CD14-positive monocyte (primary cell): ENCODE results near the gene PDE7B. TPM values are rescaled to one million over a fixed set of nuclear protein-coding genes. Genes with fewer than 3 reads are reported as not detected.

Source experiments
- DNase-seq, 3 donors: peaks; one replicate each; pipeline ENCODE4 v3.0.0-alpha.2; 2011 to 2022
- H2AFZ ChIP-seq: 2 replicates; pipeline ENCODE4 v1.6.0; 2012; ENCODE audit warnings: mild to moderate bottlenecking, low read depth, low read length, inconsistent platforms; ENCODE audit not compliant: insufficient read depth, poor library complexity, severe bottlenecking
- H3K27ac ChIP-seq, 2 donors: 1 replicate in 1 of 2; 2 replicates in 1 of 2; pipeline ENCODE4 v1.5.1; 2012 to 2013; ENCODE audit warnings: low read length in 2 of 2, control low read depth in 1 of 2, inconsistent platforms in 1 of 2, low read depth in 1 of 2, mild to moderate bottlenecking in 1 of 2
- H3K27me3 ChIP-seq, 2 donors: one replicate each; pipeline versions ENCODE4 v1.6.0 to v1.6.1; 2011 to 2013; ENCODE audit warnings: low read length in 2 of 2; ENCODE audit not compliant: control insufficient read depth in 2 of 2, insufficient read depth in 2 of 2
- H3K36me3 ChIP-seq, 2 donors: replicated peaks in 1 of 2; 1 replicate in 1 of 2; 2 replicates in 1 of 2; pipeline versions ENCODE4 v1.5.1 to v1.6.1; 2012 to 2013; ENCODE audit warnings: low read length in 2 of 2, control low read depth in 1 of 2, inconsistent platforms in 1 of 2, mild to moderate bottlenecking in 1 of 2; ENCODE audit not compliant: insufficient read depth in 2 of 2, control insufficient read depth in 1 of 2
- H3K4me1 ChIP-seq, 2 donors: 1 replicate in 1 of 2; 2 replicates in 1 of 2; pipeline versions ENCODE4 v1.5.1 to v1.6.1; 2012 to 2013; ENCODE audit warnings: low read length in 2 of 2, control low read depth in 1 of 2, inconsistent platforms in 1 of 2, mild to moderate bottlenecking in 1 of 2, moderate library complexity in 1 of 2; ENCODE audit not compliant: insufficient read depth in 2 of 2, control insufficient read depth in 1 of 2
- H3K4me2 ChIP-seq: replicated peaks from 2 replicates; pipeline ENCODE3; 2012; ENCODE audit warnings: low read length, moderate library complexity, mild to moderate bottlenecking; ENCODE audit not compliant: poor library complexity, severe bottlenecking; ENCODE audit errors: extremely low read depth
- H3K4me3 ChIP-seq, 3 experiments: fragments of 200-600 bp in 1 of 3; sonication (generic) in 1 of 3; replicated peaks in 1 of 3; 1 replicate in 2 of 3; 2 replicates in 1 of 3; pipeline ENCODE4 v1.5.1; 2011 to 2013; ENCODE audit warnings: low read length in 3 of 3, mild to moderate bottlenecking in 3 of 3, control low read depth in 2 of 3, low read depth in 2 of 3, inconsistent platforms in 1 of 3, moderate library complexity in 1 of 3
- H3K79me2 ChIP-seq: 2 replicates; pipeline ENCODE4 v1.6.0; 2012; ENCODE audit warnings: mild to moderate bottlenecking, control low read depth, inconsistent platforms, low read length, moderate library complexity; ENCODE audit not compliant: insufficient read depth
- H3K9ac ChIP-seq: 2 replicates; pipeline ENCODE4 v1.6.0; 2017; ENCODE audit warnings: low read length, mild to moderate bottlenecking; ENCODE audit not compliant: insufficient read depth, poor library complexity, severe bottlenecking
- H3K9me3 ChIP-seq, 2 donors: replicated peaks in 1 of 2; 1 replicate in 1 of 2; 2 replicates in 1 of 2; pipeline versions ENCODE4 v1.5.1 to v1.6.1; 2012 to 2013; ENCODE audit warnings: low read length in 2 of 2, control low read depth in 1 of 2; ENCODE audit not compliant: control insufficient read depth in 1 of 2, insufficient read depth in 1 of 2
- H4K20me1 ChIP-seq: 2 replicates; pipeline ENCODE4 v1.6.0; 2012; ENCODE audit warnings: mild to moderate bottlenecking, low read length, control low read depth, moderate library complexity; ENCODE audit not compliant: insufficient read depth
- H3K27ac Mint-ChIP-seq, 7 donors: one replicate each; pipeline ENCODE4 v1.8.0; 2020; ENCODE audit warnings: mild to moderate bottlenecking in 7 of 7, mixed read lengths in 7 of 7, moderate library complexity in 6 of 7, inconsistent platforms in 2 of 7
- H3K27me3 Mint-ChIP-seq, 3 donors: one replicate each; pipeline ENCODE4 v1.8.0; 2021 to 2022; ENCODE audit warnings: low read depth in 3 of 3, mild to moderate bottlenecking in 3 of 3, mixed read lengths in 3 of 3, moderate library complexity in 3 of 3, inconsistent platforms in 1 of 3
- H3K36me3 Mint-ChIP-seq, 2 donors: one replicate each; pipeline ENCODE4 v1.8.0; 2020; ENCODE audit warnings: mixed read lengths in 2 of 2, inconsistent platforms in 1 of 2, mild to moderate bottlenecking in 1 of 2
- H3K4me1 Mint-ChIP-seq: one replicate; pipeline ENCODE4 v1.8.0; 2020; ENCODE audit warnings: mild to moderate bottlenecking, mixed read lengths
- H3K4me3 Mint-ChIP-seq, 2 donors: one replicate each; pipeline ENCODE4 v1.8.0; 2020; ENCODE audit warnings: mild to moderate bottlenecking in 2 of 2, mixed read lengths in 2 of 2, moderate library complexity in 1 of 2
- H3K9me3 Mint-ChIP-seq, 7 donors: one replicate each; pipeline ENCODE4 v1.8.0; 2020 to 2022; ENCODE audit warnings: mixed read lengths in 7 of 7, mild to moderate bottlenecking in 6 of 7, moderate library complexity in 6 of 7, inconsistent platforms in 2 of 7
- WGBS: methylation state at CpG from one replicate; pipeline ENCODE4 v1.1.5; 2013; ENCODE audit warnings: missing lambda C conversion rate; ENCODE audit not compliant: insufficient coverage; 5-methylcytosine and 5-hydroxymethylcytosine counted together
- intact Hi-C, 2 donors: fragments of 100-400 bp; cut with micrococcal nuclease; formaldehyde crosslinking; loops; one replicate each; pipeline versions ENCODE4 v1.15.0 to v1.15.1; 2023
- polyA minus RNA-seq: library from RNA; depleted of rRNA, polyadenylated mRNA; stranded (reverse); fragments of >200 nt; gene quantifications from 2 replicates; pipeline ENCODE4 v1.2.3, GENCODE V29; 2012
- polyA plus RNA-seq, 3 donors: library from polyadenylated mRNA; depleted of rRNA in 1 of 3; unstranded in 2 of 3; stranded (reverse) in 1 of 3; fragments of 300-500 nt in 2 of 3; fragments of >200 nt in 1 of 3; fragmentation: Illumina TruSeq in 2 of 3; gene quantifications; 1 replicate in 2 of 3; 2 replicates in 1 of 3; pipeline ENCODE4 v1.2.3, GENCODE V29; 2012 to 2021
- total RNA-seq, 12 experiments: library from RNA in 1 of 12; stranded (reverse) in 1 of 12; fragments of 120-200 nt in 1 of 12; gene quantifications; one replicate each; pipeline ENCODE4 v1.2.4 and lab custom pipeline; 2013 to 2026; ENCODE audit warnings: mixed read lengths in 6 of 12, inconsistent platforms in 1 of 12
- TF ChIP-seq, protein P1 (sequence below): fragments of 200-600 bp; IDR thresholded peaks from one replicate; pipeline ENCODE4 v1.8.0; 2022; ENCODE audit warnings: antibody characterized with exemption, mild to moderate bottlenecking

The PDE7B gene
- 1.2 TPM for total RNA-seq (2013)
- polyA plus RNA-seq (1 to 10 TPM in 1 of 3 donors, under 1 TPM in 2; 0.37 to 1.1 (median 0.89) TPM), polyA minus RNA-seq (0.28 and 0.88 TPM in 2 replicates), total RNA-seq (lab: John Stamatoyannopoulos, UW) (0.42 to 10.3 (median 1.5) reads per million in 11 experiments)

DNA sequence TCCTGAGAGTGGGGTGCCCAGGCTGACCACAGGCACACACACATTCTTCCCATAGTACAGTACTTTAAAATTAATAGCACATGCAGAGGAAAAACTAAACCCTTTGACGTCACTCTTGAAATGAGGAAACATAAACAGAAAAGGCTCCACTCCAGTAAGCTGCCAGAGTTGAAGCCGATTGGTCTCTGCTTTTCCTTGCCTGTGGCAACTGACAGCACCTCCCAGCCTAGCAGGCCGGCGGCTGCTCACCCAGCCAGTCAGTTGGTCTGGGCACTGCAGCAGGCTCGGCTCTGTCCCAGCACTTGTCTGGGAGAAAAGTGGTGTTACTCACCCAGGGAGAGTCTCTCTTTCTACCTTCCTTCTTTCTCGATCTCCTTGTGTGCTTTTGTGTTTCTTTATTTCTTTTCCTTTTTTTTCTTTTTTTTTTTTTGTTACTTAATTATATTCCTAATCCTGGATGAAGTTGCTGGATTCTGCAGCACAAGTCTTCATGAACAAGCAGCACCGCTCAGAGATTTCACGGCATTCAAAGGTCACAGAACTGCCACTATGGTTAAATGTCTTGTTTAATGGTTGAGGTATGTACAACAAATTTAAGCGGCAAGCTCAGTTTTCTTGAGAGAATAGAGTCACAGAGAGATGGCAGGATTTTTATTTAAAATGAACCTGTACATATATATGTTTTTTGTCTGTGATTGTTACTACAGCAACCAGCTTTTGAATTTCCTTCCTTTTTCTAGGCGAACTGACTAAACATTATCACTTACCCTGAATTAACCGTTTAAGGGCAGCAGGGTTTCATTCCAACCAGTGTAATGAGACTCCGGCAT lies at the start of gene PDE7B:
Gene PDE7B, plus strand, starts transcription at position 260 of the 830 bp plus-strand sequence.
- peak; percentile 85 to 92 (median 90) for DNase-seq
- Mint-ChIP-seq H3K4me1 (peaks cover 23% of the 10 kb centered on the region), H3K9me3 (no peaks in the 10 kb centered on the region), H3K4me3 (peak within 1 kb of the TSS; percentile 72 to 80), H3K27ac (peak within 1 kb of the TSS; percentile 90 to 97 (median 95)), H3K36me3 (no peaks in the 10 kb centered on the region), H3K27me3 (peaks cover 0 to 3% (median 0%) of the 10 kb centered on the region in 3 donors)
- Histone ChIP-seq H3K4me1 (peaks cover 20 to 21% of the 10 kb centered on the region in 2 donors), H3K27me3 (no peaks in the 10 kb centered on the region), H3K4me2 (peak within 1 kb of the TSS; percentile 73), H3K9me3 (no peaks in the 10 kb centered on the region), H3K79me2 (no peaks in the 10 kb centered on the region), H4K20me1 (no peaks in the 10 kb centered on the region), H3K27ac (peak within 1 kb of the TSS; percentile 78 to 89), H2AFZ (peak within 1 kb of the TSS; percentile 32), H3K9ac (peak within 1 kb of the TSS; percentile 72), H3K36me3 (no peaks in the 10 kb centered on the region), H3K4me3 (peak within 1 kb of the TSS; percentile 45 to 74 (median 56))
- TF ChIP-seq, protein P1, sequence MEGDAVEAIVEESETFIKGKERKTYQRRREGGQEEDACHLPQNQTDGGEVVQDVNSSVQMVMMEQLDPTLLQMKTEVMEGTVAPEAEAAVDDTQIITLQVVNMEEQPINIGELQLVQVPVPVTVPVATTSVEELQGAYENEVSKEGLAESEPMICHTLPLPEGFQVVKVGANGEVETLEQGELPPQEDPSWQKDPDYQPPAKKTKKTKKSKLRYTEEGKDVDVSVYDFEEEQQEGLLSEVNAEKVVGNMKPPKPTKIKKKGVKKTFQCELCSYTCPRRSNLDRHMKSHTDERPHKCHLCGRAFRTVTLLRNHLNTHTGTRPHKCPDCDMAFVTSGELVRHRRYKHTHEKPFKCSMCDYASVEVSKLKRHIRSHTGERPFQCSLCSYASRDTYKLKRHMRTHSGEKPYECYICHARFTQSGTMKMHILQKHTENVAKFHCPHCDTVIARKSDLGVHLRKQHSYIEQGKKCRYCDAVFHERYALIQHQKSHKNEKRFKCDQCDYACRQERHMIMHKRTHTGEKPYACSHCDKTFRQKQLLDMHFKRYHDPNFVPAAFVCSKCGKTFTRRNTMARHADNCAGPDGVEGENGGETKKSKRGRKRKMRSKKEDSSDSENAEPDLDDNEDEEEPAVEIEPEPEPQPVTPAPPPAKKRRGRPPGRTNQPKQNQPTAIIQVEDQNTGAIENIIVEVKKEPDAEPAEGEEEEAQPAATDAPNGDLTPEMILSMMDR, result no peak
- intact Hi-C loops, result no loop called here
- WGBS, result 0% methylated on average over 6 of the region's 12 CpGs

DNA sequence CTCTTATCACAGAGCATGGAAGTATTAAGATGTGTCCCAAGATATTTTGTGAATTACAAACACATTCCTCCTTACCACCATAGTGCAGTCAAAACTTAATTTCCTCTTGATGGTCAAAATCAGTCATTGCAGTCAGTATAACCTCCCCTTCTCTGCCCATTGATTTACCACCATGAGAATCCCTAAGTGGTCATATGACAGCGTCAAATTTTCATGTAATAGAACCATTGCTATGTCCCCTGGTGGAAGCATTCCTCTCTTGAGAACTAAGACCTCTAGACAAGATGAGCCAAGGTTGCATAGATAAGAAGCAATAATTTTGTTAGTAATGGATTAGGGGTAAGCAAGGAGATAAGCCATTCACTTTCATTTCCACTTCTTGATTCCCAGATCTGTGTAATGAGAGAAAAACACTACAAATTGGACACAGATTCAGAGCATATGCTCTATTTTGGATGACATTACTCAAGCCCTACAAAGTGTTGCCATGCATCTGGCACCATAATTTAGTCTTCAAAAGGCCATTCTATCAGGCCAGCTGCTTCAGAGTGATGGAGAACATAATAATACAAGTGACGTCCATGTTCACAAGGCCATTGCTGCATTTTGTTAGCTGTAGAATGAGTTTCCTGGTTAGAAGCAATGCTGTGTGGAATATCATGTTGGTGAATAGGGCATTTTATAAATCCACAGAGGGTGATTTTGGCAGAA lies 49.6 kb upstream of the PDE7B start:
- no peak overlapping the region for H3K27ac Mint-ChIP-seq
- H3K9ac ChIP-seq, result no peak overlapping the region
- WGBS, result 100% methylated on average over 1 of the region's 2 CpGs

More for the DNA sequence above, 49.6 kb upstream of the PDE7B start:
- Histone ChIP-seq H3K79me2 (no peaks in the 10 kb centered on the region), H2AFZ (no peak overlapping the region), H3K36me3 (no peaks in the 10 kb centered on the region), H3K27ac (no peak overlapping the region), H3K27me3 (no peaks in the 10 kb centered on the region), H4K20me1 (no peaks in the 10 kb centered on the region), H3K9me3 (no peaks in the 10 kb centered on the region), H3K4me1 (no peaks in the 10 kb centered on the region), H3K4me2 (no peak overlapping the region), H3K4me3 (no peak overlapping the region)
- H3K36me3 Mint-ChIP-seq, result no peaks in the 10 kb centered on the region
- no peak overlapping the region for H3K4me3 Mint-ChIP-seq
- TF ChIP-seq, protein P1, result no peak
- no peak for DNase-seq
- peaks cover 0 to 3% (median 0%) of the 10 kb centered on the region in 7 donors for H3K9me3 Mint-ChIP-seq
- intact Hi-C loops, result no loop called here
- H3K27me3 Mint-ChIP-seq, result peaks cover 0 to 2% (median 0%) of the 10 kb centered on the region in 3 donors
- no peaks in the 10 kb centered on the region for H3K4me1 Mint-ChIP-seq
